Measurements from ENCODE around the gene PLA2G4A.

Gene PLA2G4A

GRCh38 chr1:186985889-186986491, 157.2 kb downstream of the PLA2G4A start:
- H3K4me3 ChIP-seq (ENCODE audit: low read depth, low read length): no peak overlapping the region
- peak; percentile 73 for TF ChIP-seq CTCF (IDR thresholded peaks at IDR 0.05; ENCODE audit: control insufficient read depth, extremely low read depth, insufficient read depth)
- DNase-seq (ENCODE audit: low read depth): no peak

DNA sequence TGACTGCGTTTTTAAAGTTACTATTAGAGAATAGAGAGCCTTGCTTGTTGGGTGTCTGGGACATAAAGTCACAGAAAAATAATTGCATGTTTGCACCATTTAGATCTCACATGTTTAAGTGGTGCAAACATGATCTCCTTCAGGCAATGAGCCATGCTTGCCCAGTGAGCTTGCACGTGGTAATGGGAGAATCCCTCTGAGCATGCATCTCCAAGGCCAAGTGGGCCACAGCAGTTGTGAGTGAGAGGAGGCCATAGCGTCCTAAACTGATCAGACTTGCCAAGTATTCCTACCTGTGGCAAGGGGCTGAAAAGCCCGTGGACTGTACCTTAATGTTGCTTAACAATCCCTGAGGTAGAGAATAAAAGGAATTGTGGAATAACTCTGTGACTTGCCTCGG, 158.3 kb downstream of the PLA2G4A start:
- no peak for DNase-seq (ENCODE audit: low read depth)
- no peak for TF ChIP-seq CTCF (IDR thresholded peaks at IDR 0.05; ENCODE audit: control insufficient read depth, extremely low read depth, insufficient read depth)
- no peak overlapping the region for H3K4me3 ChIP-seq (ENCODE audit: low read depth, low read length)

DNA sequence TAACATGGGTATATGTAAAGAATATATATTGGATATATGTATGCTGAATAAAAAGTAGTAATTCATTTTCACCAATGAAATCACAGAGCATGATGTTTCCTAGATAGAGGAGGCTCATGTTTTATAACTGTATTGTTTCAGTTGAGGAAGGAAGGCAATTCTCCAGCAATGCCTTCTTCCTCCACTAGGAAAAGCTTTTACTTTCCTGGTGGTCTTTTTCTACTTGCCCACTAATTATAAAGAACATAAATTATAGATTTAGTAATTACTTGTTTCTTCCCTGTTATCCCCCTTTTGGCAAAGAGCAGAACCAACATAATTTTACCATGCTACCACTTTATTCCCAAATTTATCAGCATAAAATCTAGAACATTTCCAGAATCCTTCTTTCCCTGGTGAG, 159.0 kb downstream of the PLA2G4A start:
- no peak for TF ChIP-seq CTCF (IDR thresholded peaks at IDR 0.05; ENCODE audit: control insufficient read depth, extremely low read depth, insufficient read depth)
- H3K4me3 ChIP-seq (ENCODE audit: low read depth, low read length): no peak overlapping the region
- no peak for DNase-seq (ENCODE audit: low read depth)

GRCh38 chr1:186993996-186994395, 165.2 kb downstream of the PLA2G4A start:
- DNase-seq (ENCODE audit: low read depth): no peak
- no peak for TF ChIP-seq CTCF (IDR thresholded peaks at IDR 0.05; ENCODE audit: control insufficient read depth, extremely low read depth, insufficient read depth)
- H3K4me3 ChIP-seq (ENCODE audit: low read depth, low read length): no peak overlapping the region

DNA sequence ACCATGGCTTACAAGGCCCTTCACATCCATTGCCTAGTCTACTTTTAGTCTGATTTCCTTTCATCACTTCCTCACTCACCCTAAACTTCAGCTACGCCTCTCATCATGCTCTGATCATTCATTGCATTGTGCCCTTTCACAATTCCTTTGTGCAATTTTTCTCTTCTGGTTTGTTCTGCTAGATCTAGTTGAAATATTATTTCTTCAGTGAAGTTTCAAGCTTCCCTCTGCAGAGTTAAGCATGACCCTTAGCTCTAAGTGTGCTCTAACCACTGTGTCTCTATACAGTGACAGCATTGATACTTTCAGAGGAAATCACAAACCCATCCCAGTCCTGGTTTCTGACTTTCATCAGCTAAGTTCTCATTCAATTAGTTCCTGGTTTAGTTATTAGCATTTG, 166.1 kb downstream of the PLA2G4A start:
- DNase-seq (ENCODE audit: low read depth): no peak
- TF ChIP-seq CTCF (IDR thresholded peaks at IDR 0.05; ENCODE audit: control insufficient read depth, extremely low read depth, insufficient read depth): no peak

GRCh38 chr1:186996816-186997215, 168.1 kb downstream of the PLA2G4A start:
- no peak overlapping the region for H3K4me3 ChIP-seq (ENCODE audit: low read depth, low read length)
- TF ChIP-seq CTCF (IDR thresholded peaks at IDR 0.05; ENCODE audit: control insufficient read depth, extremely low read depth, insufficient read depth): no peak
- DNase-seq (ENCODE audit: low read depth): no peak

More for the DNA sequence above, 166.1 kb downstream of the PLA2G4A start:
- no peak overlapping the region for H3K4me3 ChIP-seq (ENCODE audit: low read depth, low read length)

DNA sequence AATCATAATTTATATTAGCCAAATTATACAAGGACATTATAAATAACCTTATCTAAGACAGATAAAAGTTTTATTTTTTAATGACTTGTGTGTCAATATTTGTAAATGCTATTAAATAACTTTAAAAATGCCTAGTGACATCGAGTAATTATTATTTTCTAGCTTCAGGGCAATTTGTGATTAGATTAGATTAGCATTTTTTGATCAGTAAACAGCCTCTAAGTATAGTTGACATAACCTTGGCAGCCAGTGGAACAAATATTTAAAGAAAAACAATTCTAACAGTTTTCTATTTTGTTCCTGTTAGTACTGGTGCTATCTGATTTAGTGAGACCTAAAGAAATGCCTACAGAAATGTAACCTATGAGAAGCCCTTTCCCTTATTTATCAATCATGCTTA, 169.1 kb downstream of the PLA2G4A start:
- peak; percentile 82 for DNase-seq (ENCODE audit: low read depth)
- H3K4me3 ChIP-seq (ENCODE audit: low read depth, low read length): no peak overlapping the region
- no peak for TF ChIP-seq CTCF (IDR thresholded peaks at IDR 0.05; ENCODE audit: control insufficient read depth, extremely low read depth, insufficient read depth)

All from LNCaP clone FGC (cell line).